ENCODE data around the gene SMURF1.

SMURF1 gene

GRCh38 chr7:99001482-99002147 is 142.3 kb downstream of the SMURF1 start:
- DNase-seq, result no peak

GRCh38 chr7:99000904-99001465 is 142.9 kb downstream of the SMURF1 start:
- no peak for DNase-seq

- DNase-seq, result no peak
Measured at GRCh38 chr7:99000196-99000903, 143.6 kb downstream of the SMURF1 start.

- no peak for DNase-seq
Measured at GRCh38 chr7:98998821-98999725, 144.8 kb downstream of the SMURF1 start.

GRCh38 chr7:98997846-98998245 is 146.1 kb downstream of the SMURF1 start:
- no peak for DNase-seq

- DNase-seq, result no peak
Measured at GRCh38 chr7:98996150-98996552, 147.8 kb downstream of the SMURF1 start.

GRCh38 chr7:98995523-98996149 is 148.3 kb downstream of the SMURF1 start:
- DNase-seq, result no peak

- no peak for DNase-seq
Measured at GRCh38 chr7:98995111-98995510, 148.8 kb downstream of the SMURF1 start.

GRCh38 chr7:98994046-98994944 is 149.6 kb downstream of the SMURF1 start:
- no peak for DNase-seq

- no peak for DNase-seq
Measured at GRCh38 chr7:98993024-98993897, 150.6 kb downstream of the SMURF1 start.

- no peak for DNase-seq
Measured at GRCh38 chr7:98992076-98992475, 151.8 kb downstream of the SMURF1 start.

- no peak for DNase-seq
Measured at GRCh38 chr7:98991141-98991540, 152.8 kb downstream of the SMURF1 start.

GRCh38 chr7:98990356-98990755 is 153.6 kb downstream of the SMURF1 start:
- DNase-seq, result no peak

- no peak for DNase-seq
Measured at GRCh38 chr7:98988641-98989040, 155.3 kb downstream of the SMURF1 start.

GRCh38 chr7:98985945-98986344 is 158.0 kb downstream of the SMURF1 start:
- no peak for DNase-seq

- DNase-seq, result no peak
Measured at GRCh38 chr7:98985406-98985805, 158.5 kb downstream of the SMURF1 start.

- no peak for DNase-seq
Measured at GRCh38 chr7:98984126-98984525, 159.8 kb downstream of the SMURF1 start.

- DNase-seq, result no peak
Measured at GRCh38 chr7:98982686-98983085, 161.2 kb downstream of the SMURF1 start.

GRCh38 chr7:98981701-98982100 is 162.2 kb downstream of the SMURF1 start:
- no peak for DNase-seq

GRCh38 chr7:98978672-98979071 is 165.2 kb downstream of the SMURF1 start:
- no peak for DNase-seq
